ENCODE measurements around the gene C2CD4B.

- TF ChIP-seq CTCF (IDR thresholded peaks at IDR 0.05) = no peak
- no peak for TF ChIP-seq OVOL2 (CRISPR knock-in tag; IDR thresholded peaks at IDR 0.05; ENCODE audit: borderline replicate concordance)
- no peak for TF ChIP-seq ETV6 (CRISPR knock-in tag; IDR thresholded peaks at IDR 0.05)
Observed at GRCh38 chr15:62124973-62125303, 40.1 kb downstream of the C2CD4B start.

All from WTC11 (cell line).